ENCODE data around the gene PIEZO1.
A peak's percentile ranks its signal among the peaks of the same experiment; 100 is the strongest.
"Not testable (repeated sequence)": the region's sequence is repeated elsewhere in the genome, so short reads cannot be mapped to it uniquely, and the experiment has no call there.

Gene PIEZO1

DNA sequence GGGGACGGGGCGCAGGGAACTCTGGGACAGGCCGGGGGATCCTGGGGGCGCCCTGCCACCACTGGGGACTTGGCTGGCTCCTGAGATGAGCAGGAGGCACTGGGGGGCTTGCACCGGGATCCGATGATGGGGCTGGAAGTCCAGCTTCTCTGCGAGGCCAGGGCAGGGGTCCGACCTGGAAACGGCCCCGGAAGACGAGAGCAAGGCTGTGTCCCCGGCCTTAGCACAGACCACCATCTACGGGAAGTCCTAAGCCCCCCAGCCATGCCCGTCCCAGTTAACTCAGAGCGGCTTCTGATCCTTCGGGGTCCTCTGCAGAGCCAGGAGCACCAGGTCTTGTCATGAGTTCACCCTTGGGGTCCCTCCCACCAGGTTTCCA, 19.1 kb upstream of the PIEZO1 start:
- DNase-seq, result no peak

DNA sequence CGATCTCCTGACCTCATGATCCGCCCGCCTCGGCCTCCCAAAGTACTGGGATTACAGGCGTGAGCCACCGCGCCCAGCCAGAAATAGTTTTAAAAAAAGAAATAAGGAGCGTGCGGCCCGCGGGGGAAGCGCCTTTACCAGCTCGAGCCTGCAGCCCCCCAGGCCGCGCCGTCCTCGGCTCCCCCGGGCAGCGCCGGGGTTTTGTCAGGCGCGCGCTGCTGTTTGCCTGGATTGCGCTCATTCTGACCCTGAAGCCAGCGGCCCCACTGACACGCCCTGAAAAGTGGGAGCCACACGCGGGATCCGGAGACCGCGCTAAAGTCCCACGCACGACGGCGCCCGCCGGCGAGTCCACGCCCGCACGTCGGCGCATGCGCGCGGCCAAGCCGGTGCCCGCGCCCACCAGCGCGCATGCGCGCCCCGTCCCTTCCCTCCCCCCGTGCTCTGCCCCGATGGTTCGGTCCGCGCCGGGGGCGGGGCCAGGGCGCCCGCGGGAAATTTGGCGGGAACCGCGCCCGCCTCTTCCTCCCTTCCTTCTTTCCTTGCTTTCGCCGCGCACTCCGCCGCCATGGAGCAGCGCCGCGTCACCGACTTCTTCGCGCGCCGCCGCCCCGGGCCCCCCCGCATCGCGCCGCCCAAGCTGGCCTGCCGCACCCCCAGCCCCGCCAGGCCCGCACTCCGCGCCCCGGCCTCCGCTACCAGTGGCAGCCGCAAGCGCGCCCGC, 18.4 kb upstream of the PIEZO1 start, which contains the start of gene CDT1:
TSS of gene CDT1 (plus strand) at position 526 of the 724 bp plus-strand sequence. CDS start at position 569, 43 bp downstream.
- DNase-seq, result peak; percentile 85

DNA sequence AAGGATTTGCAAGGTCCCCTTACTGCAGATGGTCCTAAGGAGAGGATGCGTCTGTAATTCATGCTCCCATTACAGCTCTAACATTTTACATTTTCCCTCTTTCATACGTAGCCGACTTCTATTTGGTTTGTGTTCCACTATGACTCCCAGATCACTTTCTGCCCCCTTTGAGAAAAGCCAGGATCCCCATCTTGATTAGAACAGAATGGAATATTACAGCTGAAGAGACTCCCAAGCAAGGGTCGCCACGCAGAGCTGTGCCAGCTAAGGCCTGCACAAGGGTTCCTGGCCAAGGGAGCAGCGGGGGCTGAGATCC, 15.2 kb upstream of the PIEZO1 start:
- DNase-seq, result no peak

DNA sequence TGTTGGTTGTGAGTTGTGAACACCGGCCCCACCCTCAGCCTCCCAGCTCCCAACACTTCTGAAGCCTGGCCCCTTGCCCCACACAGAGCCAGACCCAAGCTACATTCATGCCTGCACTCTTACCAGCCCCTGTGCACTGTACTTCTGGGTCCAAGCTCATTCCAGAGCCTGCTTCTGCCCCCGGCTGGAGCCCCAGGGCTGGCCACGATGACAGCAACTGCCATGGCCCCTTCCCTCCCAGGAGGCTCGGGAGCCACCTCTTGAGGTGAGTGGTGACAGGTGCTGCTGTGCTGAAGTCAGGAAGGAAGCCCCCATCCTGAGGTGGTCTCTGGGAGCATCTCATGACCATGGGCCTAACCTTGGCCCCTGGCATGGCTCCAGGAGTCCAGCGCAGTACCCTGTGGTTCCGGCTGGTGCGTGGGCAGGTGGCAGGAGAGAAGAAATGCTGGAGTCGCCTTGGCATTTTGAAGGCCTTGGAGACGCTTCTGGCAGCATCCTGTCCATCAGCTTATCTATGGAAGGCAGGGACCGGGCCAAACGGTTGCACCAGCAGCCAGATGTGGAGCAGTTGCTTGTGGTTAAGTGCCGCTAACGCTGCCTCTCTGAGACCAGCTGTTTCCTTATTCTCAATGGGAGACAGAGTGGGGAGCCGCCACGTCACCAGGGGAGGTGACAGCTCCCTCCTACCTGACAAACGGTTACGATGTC, 14.7 kb upstream of the PIEZO1 start:
- DNase-seq, result no peak

DNA sequence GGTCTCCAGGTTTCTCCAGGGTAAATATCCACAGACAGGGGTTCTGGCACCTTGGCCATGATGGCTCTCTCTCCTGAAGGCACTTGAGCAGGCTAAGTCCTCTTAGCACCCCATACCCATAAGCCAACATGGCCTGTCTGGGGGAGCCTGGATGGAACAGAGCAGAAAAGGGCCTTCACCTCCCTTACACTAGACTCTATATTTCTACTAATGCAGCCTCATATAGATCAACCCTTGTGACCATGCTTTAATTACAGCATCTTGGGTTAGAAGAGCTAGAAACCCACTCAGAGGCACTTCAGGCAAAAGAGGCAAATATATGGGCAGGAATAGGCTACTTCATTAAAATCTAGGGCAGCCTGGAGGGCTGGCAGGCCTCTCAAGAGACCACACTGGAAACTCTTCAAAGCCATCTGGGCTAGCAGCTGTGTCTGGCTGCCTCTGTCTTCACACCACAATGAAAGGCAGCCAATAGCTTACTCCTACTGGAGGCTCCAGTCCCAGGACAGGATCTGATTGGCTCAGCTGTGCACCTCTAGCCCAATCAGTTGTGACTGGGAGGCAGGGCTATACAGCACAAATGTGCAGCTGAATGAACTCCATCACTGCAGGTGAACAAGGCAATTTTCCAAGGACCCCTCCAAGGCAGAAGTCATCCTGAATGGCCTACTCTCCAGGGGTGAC, 13.9 kb upstream of the PIEZO1 start:
- no peak for DNase-seq

DNA sequence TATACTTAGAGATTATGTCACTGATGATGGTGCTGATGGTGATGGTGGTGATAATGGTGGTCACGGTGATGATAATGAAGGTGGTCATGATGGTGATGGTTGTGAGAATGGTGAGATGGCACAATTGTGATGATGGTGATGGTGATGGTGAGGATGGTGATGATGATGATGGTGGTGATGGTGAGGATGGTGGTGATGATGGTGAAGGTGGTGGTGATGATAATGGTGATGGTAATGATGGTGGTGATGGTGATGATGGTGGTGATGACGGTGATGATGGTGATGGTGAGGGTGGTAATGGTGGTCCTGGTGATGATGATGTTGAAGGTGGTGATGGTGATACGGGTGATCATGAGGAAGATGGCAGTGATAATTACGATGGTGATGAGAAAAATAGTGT, 13.1 kb upstream of the PIEZO1 start:
- no peak for DNase-seq

DNA sequence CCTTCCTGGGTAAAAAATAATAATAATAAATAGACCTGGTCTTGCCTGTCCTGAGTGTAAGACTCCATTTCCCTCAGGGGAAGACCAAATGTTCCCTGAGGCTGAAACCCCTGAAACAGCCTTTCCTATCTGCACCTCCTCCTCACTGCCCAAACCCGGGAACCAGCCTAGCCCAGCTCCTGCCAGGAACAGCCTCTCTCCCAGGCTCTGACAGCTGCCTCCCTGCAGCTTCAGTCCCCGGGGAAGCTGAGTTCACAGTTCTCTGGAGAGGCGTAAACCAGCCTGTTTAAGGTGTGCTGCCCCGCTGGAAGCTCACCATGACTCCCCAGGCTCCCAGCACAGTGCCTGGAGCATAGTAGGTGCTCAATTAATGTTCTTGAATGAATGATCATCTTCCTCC, 11.3 kb upstream of the PIEZO1 start:
- no peak for DNase-seq

DNA sequence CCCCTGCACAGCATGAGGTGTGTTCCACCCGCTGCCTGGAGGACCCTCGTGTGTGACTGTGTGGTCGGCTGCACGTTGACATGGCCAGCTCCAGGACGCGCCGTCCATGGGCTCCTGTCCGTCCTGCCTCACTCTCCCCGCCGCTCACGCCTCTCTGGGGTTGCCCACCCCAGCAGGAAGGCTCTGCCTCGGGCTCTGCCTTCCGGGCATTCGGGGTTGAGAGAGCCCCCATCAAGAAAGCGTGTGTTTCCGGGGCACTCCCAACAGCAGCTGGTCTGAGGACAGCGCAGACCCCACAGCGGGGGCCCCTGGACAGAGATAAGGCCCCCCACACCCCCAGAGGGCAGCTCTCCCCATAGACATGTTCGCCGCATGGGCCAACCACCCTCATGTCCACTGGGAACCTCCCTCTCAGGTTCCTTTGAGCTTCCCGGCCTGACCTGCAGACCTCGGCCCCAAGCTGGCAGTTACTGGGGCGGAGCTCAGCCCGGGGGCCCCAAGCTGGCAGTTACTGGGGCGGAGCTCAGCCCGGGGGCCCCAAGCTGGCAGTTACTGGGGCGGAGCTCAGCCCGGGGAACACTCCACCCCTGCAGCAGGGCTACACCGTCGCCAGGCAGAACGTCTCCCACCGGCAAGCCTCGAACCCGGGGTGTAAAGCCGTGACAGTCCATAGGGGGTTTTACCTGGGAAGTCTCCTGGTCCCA, 8.4 kb upstream of the PIEZO1 start:
- no peak for DNase-seq

DNA sequence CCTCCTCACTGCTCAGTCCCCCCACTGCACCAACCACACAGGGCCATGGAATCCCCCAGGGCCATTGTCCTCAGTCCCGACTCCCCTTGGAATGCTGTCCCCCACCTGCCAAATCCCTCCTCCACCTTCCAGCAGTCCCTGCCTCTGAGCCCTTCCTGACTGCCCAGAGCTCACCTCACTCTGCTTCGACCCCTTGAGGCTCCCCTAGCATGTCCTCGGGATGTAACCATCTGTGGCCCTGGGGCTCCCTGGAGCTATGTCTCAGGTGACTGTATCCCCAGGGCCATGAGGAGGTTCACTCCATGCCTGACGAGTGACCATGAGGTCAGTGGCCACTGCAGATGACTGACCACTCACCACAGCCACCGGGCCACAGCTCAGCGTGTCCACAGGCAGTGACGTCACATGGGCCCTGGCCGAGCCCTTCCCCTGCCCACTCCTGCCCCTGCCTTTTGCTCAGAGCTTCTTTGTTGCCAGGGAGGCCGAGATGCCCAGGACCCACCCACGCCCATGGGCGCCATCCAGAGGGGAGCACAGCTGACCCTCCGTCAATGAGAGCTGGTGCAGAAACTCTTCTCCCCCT, 7.7 kb upstream of the PIEZO1 start:
- no peak for DNase-seq

DNA sequence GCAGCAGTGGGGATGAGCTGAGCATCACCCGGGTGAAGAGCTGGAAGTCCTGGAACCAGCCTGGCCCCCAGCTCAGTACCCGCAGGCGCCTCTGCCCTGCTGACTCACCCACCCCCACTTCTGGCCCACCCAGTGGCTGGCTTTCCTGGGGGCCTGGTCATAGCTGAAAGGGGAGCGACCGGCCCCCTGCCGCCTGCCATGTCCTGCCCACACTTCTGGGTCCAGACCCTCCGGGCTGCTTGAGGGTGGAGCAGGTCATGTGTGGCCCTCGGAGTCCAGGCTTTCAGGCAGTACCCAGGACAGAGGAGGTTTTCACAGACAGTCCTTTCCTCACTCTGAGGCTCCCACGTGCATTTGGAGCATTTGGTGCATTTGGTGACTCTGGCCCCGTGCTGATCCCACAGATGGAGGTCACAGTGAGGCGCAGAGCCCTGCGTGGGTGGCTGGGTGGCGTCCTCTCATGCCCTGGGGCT, 7.1 kb upstream of the PIEZO1 start:
- DNase-seq, result no peak

DNA sequence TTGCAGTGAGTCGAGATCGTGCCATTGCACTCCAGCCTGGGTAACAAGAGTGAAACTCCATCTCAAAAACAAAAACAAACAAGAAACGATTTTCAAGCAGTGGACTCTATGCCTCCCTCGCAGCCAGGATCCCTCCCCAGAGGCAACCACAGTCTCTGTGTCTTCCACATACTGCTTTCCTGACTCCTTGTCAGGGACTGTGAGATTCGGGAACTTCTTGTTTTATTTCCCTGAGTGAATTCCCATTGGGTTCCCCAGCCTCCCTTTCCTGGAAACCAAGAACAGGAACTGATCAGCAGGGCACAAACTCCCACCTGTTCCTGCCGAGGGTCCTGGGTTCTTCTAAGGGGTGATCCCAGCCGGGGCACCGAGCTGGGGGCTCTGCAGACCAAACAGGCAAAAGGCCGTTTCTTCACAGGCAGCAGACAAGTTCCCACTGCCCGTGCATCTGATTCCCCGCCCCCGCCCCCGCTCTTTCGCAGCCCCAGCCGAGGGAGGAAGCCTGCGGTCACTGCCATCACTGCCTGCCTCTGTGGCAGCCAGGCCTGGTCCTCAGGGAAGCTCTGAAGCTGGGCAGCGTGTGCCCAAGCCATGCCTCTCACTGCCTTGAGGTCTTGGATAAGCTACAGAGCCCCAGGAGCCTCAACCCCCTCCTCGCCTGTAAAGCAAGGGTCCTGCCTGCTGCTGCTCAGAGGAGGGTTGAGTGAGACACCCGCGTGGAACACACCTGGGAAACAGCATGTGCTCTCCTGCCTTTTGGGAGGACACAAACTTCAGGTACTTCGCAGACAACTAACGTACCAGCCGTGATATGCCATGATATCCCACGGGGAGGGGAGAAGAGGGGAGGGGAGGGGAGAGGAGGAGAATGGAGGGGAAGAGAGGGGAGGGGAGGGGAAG, 5.5 kb upstream of the PIEZO1 start:
- DNase-seq, result no peak

DNA sequence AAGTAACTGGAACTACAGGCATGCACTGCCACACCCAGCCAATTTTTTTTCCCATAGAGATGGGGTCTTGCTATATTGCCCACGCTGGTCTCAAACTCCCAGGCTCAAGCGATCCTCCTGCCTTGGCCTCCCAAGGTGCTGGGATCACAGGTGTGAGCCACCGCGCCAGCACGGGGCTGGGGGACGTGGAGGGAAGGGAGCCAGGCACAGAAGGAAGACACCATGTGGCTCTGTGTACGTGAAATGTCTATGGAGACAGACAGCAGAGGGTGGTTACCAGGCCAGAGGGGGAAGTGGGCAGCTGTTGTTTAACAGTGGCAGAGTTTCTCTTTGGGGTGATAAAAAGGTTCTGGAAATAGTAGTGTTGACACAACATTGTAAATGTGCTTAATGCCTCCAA, 4.6 kb upstream of the PIEZO1 start:
- no peak for DNase-seq

DNA sequence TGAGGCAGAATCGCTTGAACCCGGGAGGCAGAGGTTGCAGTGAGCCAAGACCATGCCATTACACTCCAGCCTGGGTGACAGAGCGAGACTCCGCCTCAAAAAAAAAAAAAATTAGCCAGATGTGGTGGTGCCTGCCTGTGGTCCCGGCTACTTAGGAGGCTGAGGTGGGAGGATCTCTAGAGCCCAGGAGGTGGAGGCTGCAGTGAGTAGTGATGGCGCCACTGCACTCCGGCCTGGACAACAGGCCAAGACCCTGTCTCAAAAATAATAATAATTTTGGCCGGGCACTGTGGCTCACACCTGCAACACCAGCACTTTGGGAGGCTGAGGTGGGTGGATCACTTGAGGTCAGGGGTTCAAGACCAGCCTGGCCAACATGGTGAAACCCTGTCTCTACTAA, 3.7 kb upstream of the PIEZO1 start:
- not testable (repeated sequence) for DNase-seq

DNA sequence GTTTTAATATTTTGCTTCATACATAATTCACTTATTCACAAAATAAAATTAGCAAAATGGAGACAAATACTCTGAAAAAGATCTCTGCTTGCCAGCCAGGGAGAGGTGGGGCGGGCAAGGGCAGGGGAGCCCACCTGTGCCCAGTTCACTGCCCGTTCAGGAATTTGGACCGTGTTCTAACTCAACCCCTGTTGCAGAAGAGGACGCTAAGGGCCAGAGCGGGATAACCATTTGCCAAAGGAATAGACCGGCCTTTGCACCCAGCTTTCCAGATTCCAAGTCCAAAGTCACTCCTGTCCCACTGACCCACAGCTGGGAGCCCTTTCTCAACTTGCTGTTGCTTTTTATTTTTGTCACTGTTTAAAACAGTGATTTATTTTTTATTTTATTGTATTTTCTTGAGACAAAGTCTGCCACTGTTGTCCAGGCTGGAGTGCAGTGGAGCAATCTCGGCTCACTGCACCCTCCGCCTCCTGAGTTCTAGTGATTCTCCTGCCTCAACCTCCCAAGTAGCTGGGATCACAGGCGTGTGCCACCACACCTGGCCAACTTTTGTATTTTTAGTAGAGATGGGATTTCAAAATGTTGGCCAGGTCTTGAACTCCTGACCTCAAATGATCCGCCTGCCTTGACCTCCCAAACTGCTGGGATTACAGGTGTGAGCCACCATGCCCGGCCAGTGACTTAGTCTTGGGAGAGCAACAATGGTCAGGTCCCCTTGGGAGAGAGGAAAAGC, 2.7 kb upstream of the PIEZO1 start:
- DNase-seq, result no peak

DNA sequence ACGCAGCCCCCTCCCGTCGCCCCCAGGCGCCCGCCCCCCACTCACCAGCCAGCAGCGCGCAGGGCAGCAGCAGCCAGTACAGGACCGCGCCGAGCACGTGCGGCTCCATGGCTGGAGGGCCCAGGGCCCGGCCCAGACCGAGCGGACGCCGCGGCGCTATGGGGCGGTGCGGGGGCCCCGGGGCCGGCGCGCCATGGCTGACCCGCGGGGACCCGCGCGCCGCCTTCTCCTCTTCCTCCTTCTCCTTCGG, 239 bp downstream of the PIEZO1 start:
- DNase-seq, result no peak

DNA sequence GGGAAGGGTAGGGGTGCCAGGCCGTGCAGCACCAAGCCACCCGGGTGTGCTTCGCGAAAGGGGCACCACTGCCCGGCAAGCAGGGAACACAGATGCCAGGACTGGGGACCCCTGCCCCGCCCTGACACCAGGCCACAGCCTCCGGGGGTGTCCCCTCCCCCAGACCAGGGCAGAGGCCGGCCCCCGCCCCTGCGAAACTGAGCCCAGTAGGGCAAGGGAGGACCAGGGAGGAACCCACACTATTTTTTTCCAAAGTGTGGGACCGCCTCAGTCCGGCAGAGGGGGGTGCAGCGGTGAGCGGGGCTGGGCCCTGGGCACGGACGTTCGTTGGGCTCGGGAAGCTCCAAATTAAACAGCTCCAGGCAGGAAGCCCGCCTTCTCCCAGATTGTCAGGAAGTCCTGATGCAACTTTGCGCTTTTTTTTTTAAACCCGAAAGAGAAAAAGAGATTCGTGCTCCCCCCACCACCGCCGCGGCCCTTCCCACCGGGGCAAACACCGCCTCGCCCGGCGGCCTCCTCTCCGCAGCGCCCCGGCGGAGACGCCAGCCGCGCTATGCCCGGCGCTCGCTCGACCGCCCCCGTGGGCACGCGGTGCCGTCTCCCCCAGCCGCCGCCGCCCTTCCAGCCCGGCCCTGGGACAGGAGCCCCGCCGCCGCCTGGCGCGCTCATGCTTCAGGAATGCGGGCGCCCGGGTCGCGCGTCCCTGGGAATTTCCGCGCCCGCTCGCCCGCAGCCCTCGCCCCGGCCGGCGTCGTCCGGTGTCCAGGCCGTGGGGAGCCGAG, 755 bp downstream of the PIEZO1 start:
- DNase-seq, result peak; percentile 50

DNA sequence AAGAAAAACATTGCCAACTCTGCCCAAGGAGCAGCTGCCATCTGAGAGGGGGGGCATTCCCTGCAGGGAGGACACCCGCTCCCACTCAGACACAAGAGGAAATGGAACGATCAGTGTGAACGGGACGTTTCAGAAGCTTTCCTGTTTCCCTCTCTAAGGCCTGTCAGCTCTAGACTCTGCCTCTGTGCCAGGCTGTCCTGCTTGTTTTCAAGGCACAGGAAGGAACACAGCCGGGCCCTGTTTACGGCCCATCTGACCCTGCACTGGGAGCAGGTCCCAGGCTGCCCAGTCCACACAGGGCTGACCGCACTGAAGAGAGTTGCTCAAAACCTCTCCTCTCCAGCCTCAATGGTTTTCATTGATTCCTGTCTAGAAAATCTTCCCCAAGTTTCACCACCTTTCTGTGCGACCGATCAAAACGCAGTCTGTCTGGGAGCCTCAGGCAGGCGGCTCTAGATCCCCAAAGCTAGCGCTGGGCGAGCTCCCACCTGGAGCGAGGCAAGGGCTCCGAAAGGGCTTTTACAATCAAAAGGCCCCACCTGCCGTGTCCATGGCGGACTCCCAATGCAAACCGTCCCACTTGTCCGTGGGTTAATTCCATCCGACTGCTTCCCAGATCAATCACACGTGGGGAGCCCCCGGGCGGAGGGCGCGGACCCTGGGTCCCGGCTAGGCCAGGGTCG, 1.5 kb downstream of the PIEZO1 start:
- DNase-seq, result no peak

DNA sequence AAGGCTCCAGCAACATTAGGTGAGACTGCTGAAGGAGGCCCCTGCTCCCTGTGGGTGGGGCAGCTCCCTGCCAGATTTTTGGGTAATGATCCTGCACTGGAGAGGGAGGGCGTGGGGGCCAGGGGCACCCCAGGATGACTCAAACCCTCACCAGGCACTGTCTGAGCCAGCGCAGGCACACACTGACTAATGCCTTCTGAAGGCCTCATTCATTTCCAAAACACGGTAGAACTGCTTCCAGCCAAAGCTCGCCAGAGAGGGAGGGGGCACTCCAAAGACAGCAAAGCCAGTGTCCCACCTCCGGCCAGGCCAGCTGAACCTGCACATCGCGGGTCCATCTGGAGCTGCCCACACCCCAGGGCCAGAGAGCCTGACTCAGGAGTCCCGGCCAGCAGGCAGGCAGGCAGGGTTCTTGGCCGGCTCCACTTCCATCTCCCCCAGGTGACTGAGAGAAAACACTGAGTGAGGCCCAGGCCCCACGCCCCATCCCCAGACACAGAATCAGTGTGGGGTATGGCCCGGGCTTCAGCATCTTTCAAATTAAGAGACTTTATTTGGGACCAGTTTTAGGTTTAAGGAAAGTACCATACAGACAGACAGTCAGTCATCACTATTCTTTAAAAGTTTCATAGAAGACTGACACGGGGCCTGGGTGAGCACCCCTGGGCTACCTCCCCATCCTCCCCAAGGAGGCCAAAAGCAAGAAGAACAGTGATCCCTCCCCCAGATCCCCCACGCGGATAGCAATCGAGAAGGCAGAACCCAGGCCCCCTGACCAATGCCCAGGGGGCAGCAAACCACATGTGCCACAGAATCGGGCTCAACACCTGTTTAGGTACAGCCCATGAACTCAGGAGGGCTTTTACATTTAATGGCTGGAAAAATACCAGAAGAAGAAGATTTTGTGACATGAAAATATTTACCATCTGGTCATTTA, 2.3 kb downstream of the PIEZO1 start:
- peak; percentile 75 for DNase-seq

Data from stimulated activated CD4-positive, alpha-beta T cell treated with anti-CD3 and anti-CD28 coated beads, Interleukin-12 subunit alpha, Interleukin-12 subunit beta, amount 100 ng/mL, for 4 hours (primary cell).